Fibroblast of lung (primary cell): ENCODE measurements around the gene NBDY. TPM values are rescaled to one million over a fixed set of nuclear protein-coding genes. Genes with fewer than 3 reads are reported as not detected.

Experiments
- DNase-seq, 2 donors: peaks; one replicate each; pipeline versions ENCODE4 v3.0.0 to v3.0.0-alpha.2; 2010; ENCODE audit warnings: low read depth in 2 of 2
- H2AFZ ChIP-seq: 2 replicates; pipeline ENCODE4 v1.5.1; 2012; ENCODE audit warnings: low read length, control low read depth, inconsistent platforms
- H3K27ac ChIP-seq: 2 replicates; pipeline ENCODE4 v1.5.1; 2011; ENCODE audit warnings: low read length, control low read depth; ENCODE audit not compliant: insufficient read depth
- H3K27me3 ChIP-seq: 2 replicates; pipeline ENCODE4 v1.5.1; 2011; ENCODE audit warnings: mild to moderate bottlenecking, low read length; ENCODE audit not compliant: control insufficient read depth, insufficient read depth
- H3K36me3 ChIP-seq: 2 replicates; pipeline ENCODE4 v1.5.1; 2011; ENCODE audit warnings: low read length; ENCODE audit not compliant: control insufficient read depth, insufficient read depth
- H3K4me1 ChIP-seq: 2 replicates; pipeline ENCODE4 v1.5.1; 2011; ENCODE audit warnings: low read length; ENCODE audit not compliant: control insufficient read depth, insufficient read depth; ENCODE audit errors: extremely low read depth
- H3K4me2 ChIP-seq: 2 replicates; pipeline ENCODE4 v1.5.1; 2011; ENCODE audit warnings: low read length, control low read depth; ENCODE audit not compliant: insufficient read depth; ENCODE audit errors: extremely low read depth
- H3K4me3 ChIP-seq, 4 experiments: fragments of 200-600 bp in 1 of 4; sonication (generic) in 1 of 4; replicated peaks in 1 of 4; 2 replicates each; pipeline ENCODE4 v1.5.1; 2011 to 2016; ENCODE audit warnings: low read length in 4 of 4, low read depth in 3 of 4, mild to moderate bottlenecking in 3 of 4, control low read depth in 2 of 4, inconsistent platforms in 1 of 4, mixed read lengths in 1 of 4; ENCODE audit not compliant: insufficient read depth in 1 of 4; ENCODE audit errors: control extremely low read depth in 1 of 4
- H3K79me2 ChIP-seq: 2 replicates; pipeline ENCODE4 v1.5.1; 2012; ENCODE audit warnings: mild to moderate bottlenecking, low read length, inconsistent platforms; ENCODE audit not compliant: control insufficient read depth, insufficient read depth
- H3K9ac ChIP-seq: 2 replicates; pipeline ENCODE4 v1.5.1; 2011; ENCODE audit warnings: mild to moderate bottlenecking, low read length, control low read depth; ENCODE audit not compliant: insufficient read depth
- H3K9me3 ChIP-seq: 2 replicates; pipeline ENCODE4 v1.5.1; 2012; ENCODE audit warnings: low read depth, low read length; ENCODE audit not compliant: control insufficient read depth, insufficient read depth
- H4K20me1 ChIP-seq: 2 replicates; pipeline ENCODE4 v1.5.1; 2011; ENCODE audit warnings: low read length; ENCODE audit not compliant: control insufficient read depth, insufficient read depth; ENCODE audit errors: extremely low read depth
- EZH2 ChIP-seq: IDR thresholded peaks from 2 replicates; pipeline ENCODE4 v1.5.1; 2012; ENCODE audit warnings: low read length, control low read depth, mild to moderate bottlenecking; ENCODE audit errors: missing control alignments
- polyA plus RNA-seq, 2 donors: library from polyadenylated mRNA; depleted of rRNA in 1 of 2; stranded (reverse) in 1 of 2; unstranded in 1 of 2; fragments of >200 nt; gene quantifications; 2 replicates each; pipeline ENCODE4 v1.2.1, GENCODE V29; 2011 to 2012; ENCODE audit warnings: missing spikeins in 1 of 2
- total RNA-seq: library from RNA; depleted of rRNA; stranded (reverse); fragments of >200 nt; gene quantifications from 2 replicates; pipeline ENCODE4 v1.2.1, GENCODE V29; 2014
- TF ChIP-seq, protein P1 (sequence below), 2 donors: IDR thresholded peaks in 1 of 2; conservative IDR thresholded peaks in 1 of 2; 1 replicate in 1 of 2; 2 replicates in 1 of 2; pipeline ENCODE4 v1.5.1; 2011 to 2012; ENCODE audit warnings: low read length in 2 of 2, control low read depth in 1 of 2, inconsistent platforms in 1 of 2, low read depth in 1 of 2, mild to moderate bottlenecking in 1 of 2

Gene NBDY
- total and polyA plus RNA-seq, 2 donors (not counting 1 experiment from before 2014, with no cell fraction given) = 5.8 to 39.3 TPM

- H3K79me2 ChIP-seq = no peaks in the 10 kb centered on the region
- no peak overlapping the region for H3K4me2 ChIP-seq
- no peaks in the 10 kb centered on the region for H3K27me3 ChIP-seq
- H3K4me3 ChIP-seq = no peak overlapping the region
- no peaks in the 10 kb centered on the region for H3K9me3 ChIP-seq
- H3K36me3 ChIP-seq = no peaks in the 10 kb centered on the region
- H3K9ac ChIP-seq = no peak overlapping the region
- peak in 1 of 2 donors; percentile 15 for DNase-seq
- no peak overlapping the region for H2AFZ ChIP-seq
- TF ChIP-seq, protein P1, sequence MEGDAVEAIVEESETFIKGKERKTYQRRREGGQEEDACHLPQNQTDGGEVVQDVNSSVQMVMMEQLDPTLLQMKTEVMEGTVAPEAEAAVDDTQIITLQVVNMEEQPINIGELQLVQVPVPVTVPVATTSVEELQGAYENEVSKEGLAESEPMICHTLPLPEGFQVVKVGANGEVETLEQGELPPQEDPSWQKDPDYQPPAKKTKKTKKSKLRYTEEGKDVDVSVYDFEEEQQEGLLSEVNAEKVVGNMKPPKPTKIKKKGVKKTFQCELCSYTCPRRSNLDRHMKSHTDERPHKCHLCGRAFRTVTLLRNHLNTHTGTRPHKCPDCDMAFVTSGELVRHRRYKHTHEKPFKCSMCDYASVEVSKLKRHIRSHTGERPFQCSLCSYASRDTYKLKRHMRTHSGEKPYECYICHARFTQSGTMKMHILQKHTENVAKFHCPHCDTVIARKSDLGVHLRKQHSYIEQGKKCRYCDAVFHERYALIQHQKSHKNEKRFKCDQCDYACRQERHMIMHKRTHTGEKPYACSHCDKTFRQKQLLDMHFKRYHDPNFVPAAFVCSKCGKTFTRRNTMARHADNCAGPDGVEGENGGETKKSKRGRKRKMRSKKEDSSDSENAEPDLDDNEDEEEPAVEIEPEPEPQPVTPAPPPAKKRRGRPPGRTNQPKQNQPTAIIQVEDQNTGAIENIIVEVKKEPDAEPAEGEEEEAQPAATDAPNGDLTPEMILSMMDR (conservative IDR thresholded peaks at IDR 0.05 in 1 of 2, IDR thresholded peaks at IDR 0.05 in 1 of 2; ENCODE audit: low read depth in 1 of 2, low read length in 2 of 2) = no peak
- no peak for TF ChIP-seq EZH2
- H3K27ac ChIP-seq = no peak overlapping the region
- no peaks in the 10 kb centered on the region for H3K4me1 ChIP-seq
- H4K20me1 ChIP-seq = no peaks in the 10 kb centered on the region
Observed at GRCh38 chrX:56793521-56794320, 64.7 kb downstream of the NBDY start.

DNA sequence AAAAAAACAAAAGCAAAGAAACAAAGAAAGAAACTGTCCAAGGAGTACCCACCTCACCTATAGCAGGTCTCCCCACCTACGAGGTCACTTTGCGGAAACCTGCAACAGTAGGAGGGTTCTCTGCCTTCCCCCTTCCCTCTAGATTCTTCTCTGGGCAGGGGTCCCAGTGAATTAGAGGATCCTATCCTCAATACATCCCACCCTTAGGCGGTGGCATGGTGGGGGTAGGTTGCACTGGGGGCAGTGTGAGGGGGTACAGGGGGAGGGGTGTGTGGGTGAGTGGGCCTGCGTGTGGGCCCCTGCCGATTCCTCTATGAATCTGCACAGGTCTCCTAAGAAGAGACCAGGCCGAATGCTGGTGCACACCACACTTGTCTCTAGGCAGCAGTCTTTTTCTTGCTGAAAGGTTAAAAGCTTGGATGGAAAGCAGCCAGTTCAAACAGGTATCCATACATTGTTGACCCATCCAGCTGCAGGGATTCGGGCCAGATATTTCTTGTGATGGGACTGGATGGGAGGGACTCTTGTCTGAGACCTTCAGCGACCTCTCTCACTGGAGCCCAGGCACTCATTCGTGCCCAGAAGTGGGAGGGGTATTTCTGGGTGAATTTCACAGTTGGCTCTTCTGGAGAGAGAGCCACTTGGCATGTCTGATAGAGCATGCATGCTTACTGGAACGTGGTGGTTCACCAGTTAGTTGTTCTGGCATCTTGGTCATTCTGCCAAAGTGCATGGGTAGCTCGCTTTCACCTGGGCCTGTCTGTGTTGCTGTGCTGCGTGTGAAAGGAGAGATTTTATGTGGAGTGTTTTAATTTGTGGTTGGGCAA, 65.6 kb downstream of the NBDY start:
- TF ChIP-seq EZH2 = no peak
- TF ChIP-seq, protein P1 (conservative IDR thresholded peaks at IDR 0.05 in 1 of 2, IDR thresholded peaks at IDR 0.05 in 1 of 2; ENCODE audit: low read depth in 1 of 2, low read length in 2 of 2) = no peak
- Histone ChIP-seq H3K9ac (no peak overlapping the region), H3K4me3 (no peak overlapping the region), H3K4me2 (no peak overlapping the region), H3K27me3 (no peaks in the 10 kb centered on the region), H3K9me3 (no peaks in the 10 kb centered on the region), H3K79me2 (no peaks in the 10 kb centered on the region), H4K20me1 (no peaks in the 10 kb centered on the region), H3K4me1 (no peaks in the 10 kb centered on the region), H3K27ac (no peak overlapping the region), H3K36me3 (no peaks in the 10 kb centered on the region), H2AFZ (no peak overlapping the region)
- no peak for DNase-seq

- Histone ChIP-seq H3K4me1 (no peaks in the 10 kb centered on the region), H2AFZ (no peak overlapping the region), H3K4me3 (no peak overlapping the region), H3K9me3 (no peaks in the 10 kb centered on the region), H3K36me3 (no peaks in the 10 kb centered on the region), H3K4me2 (no peak overlapping the region), H3K9ac (no peak overlapping the region), H3K79me2 (no peaks in the 10 kb centered on the region), H3K27ac (no peak overlapping the region), H3K27me3 (no peaks in the 10 kb centered on the region), H4K20me1 (no peaks in the 10 kb centered on the region)
- no peak for TF ChIP-seq EZH2
- TF ChIP-seq, protein P1 (conservative IDR thresholded peaks at IDR 0.05 in 1 of 2, IDR thresholded peaks at IDR 0.05 in 1 of 2; ENCODE audit: low read depth in 1 of 2, low read length in 2 of 2) = no peak
- DNase-seq = no peak
Observed at GRCh38 chrX:56795309-56795868, 66.3 kb downstream of the NBDY start.
